Measurements from ENCODE around the gene MYF5.
A peak's percentile ranks its signal among the peaks of the same experiment; 100 is the strongest.

MYF5 gene

DNA sequence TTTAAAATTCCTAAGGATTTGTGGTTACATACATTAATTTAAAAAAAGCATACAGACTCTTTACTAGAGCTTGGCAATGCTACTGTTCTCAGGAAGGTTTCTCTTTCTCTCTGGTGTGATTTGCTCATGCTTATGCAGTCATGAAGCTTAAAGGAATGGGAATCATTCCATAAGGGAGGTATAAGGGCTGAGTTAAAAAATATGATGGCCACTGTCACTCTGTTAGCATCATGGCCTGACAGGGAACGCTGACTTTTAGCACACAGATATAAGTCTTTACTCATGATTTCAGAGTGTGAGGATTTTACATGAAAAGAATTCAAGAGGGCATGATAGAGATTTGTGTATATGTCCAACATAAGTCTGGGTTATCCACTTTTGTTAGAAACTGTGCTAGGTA lies 3.8 kb downstream of the MYF5 start:
- H3K4me3 ChIP-seq (ENCODE audit: low read depth, low read length): no peak overlapping the region

DNA sequence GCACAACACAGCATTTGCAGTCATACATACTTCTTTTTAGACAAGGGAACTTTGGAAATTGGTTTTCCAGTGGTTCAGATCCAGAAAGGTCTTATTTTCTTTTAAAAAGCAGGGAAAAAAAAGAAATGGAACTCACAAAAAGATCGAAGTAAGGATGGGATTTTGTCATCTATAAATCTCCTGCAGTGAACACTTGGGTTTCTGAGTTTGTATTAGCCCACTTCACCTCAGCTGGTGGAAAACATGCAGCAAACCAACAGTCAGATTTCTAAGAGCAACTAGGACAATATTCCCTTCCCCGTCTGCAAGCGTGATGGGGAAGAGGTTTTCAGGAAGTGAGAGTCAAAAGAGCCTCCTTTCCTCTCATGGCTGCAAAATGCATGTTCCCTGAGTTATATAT lies 4.6 kb downstream of the MYF5 start:
- in situ Hi-C loops (cut with HindIII; ENCODE audit: low pct_ligation_motif_present, low sequenced_read_pairs): no loop called here
- Histone ChIP-seq H3K27ac (no peak overlapping the region), H3K27me3 (replicated peaks) (no peaks in the 10 kb centered on the region), H3K4me3 (ENCODE audit: low read depth, low read length) (no peak overlapping the region), H3K36me3 (replicated peaks) (no peaks in the 10 kb centered on the region)
- TF ChIP-seq CTCF (IDR thresholded peaks at IDR 0.05; ENCODE audit: low read depth, low read length, missing control alignments): no peak
- no peak for DNase-seq

More for the DNA sequence above, 3.8 kb downstream of the MYF5 start:
- in situ Hi-C loops (cut with HindIII; ENCODE audit: low pct_ligation_motif_present, low sequenced_read_pairs): no loop called here
- no peaks in the 10 kb centered on the region for H3K27me3 ChIP-seq (replicated peaks)
- TF ChIP-seq CTCF (IDR thresholded peaks at IDR 0.05; ENCODE audit: low read depth, low read length, missing control alignments): no peak
- no peaks in the 10 kb centered on the region for H3K36me3 ChIP-seq (replicated peaks)
- DNase-seq: no peak
- H3K27ac ChIP-seq: no peak overlapping the region

- no peaks in the 10 kb centered on the region for H3K36me3 ChIP-seq (replicated peaks)
- no peak overlapping the region for H3K27ac ChIP-seq
- no peaks in the 10 kb centered on the region for H3K27me3 ChIP-seq (replicated peaks)
- TF ChIP-seq CTCF (IDR thresholded peaks at IDR 0.05; ENCODE audit: low read depth, low read length, missing control alignments): no peak
- no peak for DNase-seq
- H3K4me3 ChIP-seq (ENCODE audit: low read depth, low read length): no peak overlapping the region
- in situ Hi-C loops (cut with HindIII; ENCODE audit: low pct_ligation_motif_present, low sequenced_read_pairs): no loop called here
Measured at GRCh38 chr12:80745851-80746505, 29.3 kb downstream of the MYF5 start.

GRCh38 chr12:80747800-80748199 lies 31.1 kb downstream of the MYF5 start:
- H3K36me3 ChIP-seq (replicated peaks): no peaks in the 10 kb centered on the region
- DNase-seq: no peak
- no peaks in the 10 kb centered on the region for H3K27me3 ChIP-seq (replicated peaks)
- in situ Hi-C loops (cut with HindIII; ENCODE audit: low pct_ligation_motif_present, low sequenced_read_pairs): no loop called here
- no peak for TF ChIP-seq CTCF (IDR thresholded peaks at IDR 0.05; ENCODE audit: low read depth, low read length, missing control alignments)
- H3K4me3 ChIP-seq (ENCODE audit: low read depth, low read length): no peak overlapping the region
- no peak overlapping the region for H3K27ac ChIP-seq

DNA sequence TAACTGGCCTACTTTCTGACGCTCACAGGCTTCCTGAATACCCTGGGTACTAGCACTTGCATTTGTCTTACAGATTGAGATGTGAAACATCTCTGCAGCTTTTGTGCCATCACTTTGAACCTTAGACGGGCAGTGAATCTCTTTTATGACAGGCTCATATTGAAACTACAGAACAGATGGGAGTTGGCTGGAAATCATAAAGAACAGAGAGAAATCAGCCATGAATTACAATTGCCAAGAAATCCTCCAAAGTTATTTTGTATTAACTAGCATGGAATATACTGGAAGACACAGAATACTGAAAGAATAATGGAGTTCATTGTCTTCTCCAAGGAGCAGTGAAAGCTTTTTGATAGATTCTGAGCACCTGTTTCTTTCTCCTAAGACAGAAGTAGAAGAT lies 32.7 kb downstream of the MYF5 start:
- no peak overlapping the region for H3K4me3 ChIP-seq (ENCODE audit: low read depth, low read length)
- no peak for TF ChIP-seq CTCF (IDR thresholded peaks at IDR 0.05; ENCODE audit: low read depth, low read length, missing control alignments)
- no peak for DNase-seq
- no peaks in the 10 kb centered on the region for H3K36me3 ChIP-seq (replicated peaks)
- no peak overlapping the region for H3K27ac ChIP-seq
- no peaks in the 10 kb centered on the region for H3K27me3 ChIP-seq (replicated peaks)
- in situ Hi-C loops (cut with HindIII; ENCODE audit: low pct_ligation_motif_present, low sequenced_read_pairs): no loop called here

GRCh38 chr12:80752464-80752863 lies 35.8 kb downstream of the MYF5 start:
- Histone ChIP-seq H3K27ac (no peak overlapping the region), H3K36me3 (replicated peaks) (no peaks in the 10 kb centered on the region), H3K4me3 (ENCODE audit: low read depth, low read length) (no peak overlapping the region), H3K27me3 (replicated peaks) (no peaks in the 10 kb centered on the region)
- in situ Hi-C loops (cut with HindIII; ENCODE audit: low pct_ligation_motif_present, low sequenced_read_pairs): no loop called here
- DNase-seq: peak; percentile 25
- no peak for TF ChIP-seq CTCF (IDR thresholded peaks at IDR 0.05; ENCODE audit: low read depth, low read length, missing control alignments)

All from brain microvascular endothelial cell (primary cell).